DND-41 (cell line): Measurements from ENCODE around the gene SPATS2L.

Experiments
- ATAC-seq: fragments of 200-7000 bp; cut with Tn5 transposase; 3 replicates; pipeline ENCODE4 v1.9.1; 2021; ENCODE audit warnings: low read depth; ENCODE audit not compliant: insufficient read depth
- DNase-seq: peaks from one replicate; pipeline ENCODE4 v3.0.0-alpha.2; 2020
- H2AFZ ChIP-seq: 2 replicates; pipeline ENCODE4 v1.6.0; 2012; ENCODE audit warnings: low read depth, low read length
- H3K27ac ChIP-seq: 2 replicates; pipeline ENCODE4 v1.5.1; 2012; ENCODE audit warnings: low read length, inconsistent platforms
- H3K27me3 ChIP-seq: fragments of 200-600 bp; sonication (generic); 2 replicates; pipeline ENCODE4 v1.6.0; 2012; ENCODE audit warnings: low read length, mild to moderate bottlenecking, inconsistent platforms; ENCODE audit not compliant: insufficient read depth, poor library complexity
- H3K36me3 ChIP-seq: 2 replicates; pipeline ENCODE4 v1.5.1; 2012; ENCODE audit warnings: low read length, inconsistent platforms; ENCODE audit not compliant: insufficient read depth
- H3K4me1 ChIP-seq: 2 replicates; pipeline ENCODE4 v1.5.1; 2012; ENCODE audit warnings: mild to moderate bottlenecking, low read length; ENCODE audit not compliant: insufficient read depth
- H3K4me2 ChIP-seq: 2 replicates; pipeline ENCODE4 v1.6.0; 2012; ENCODE audit warnings: mild to moderate bottlenecking, moderate library complexity, low read length, inconsistent platforms; ENCODE audit not compliant: insufficient read depth
- H3K4me3 ChIP-seq, 2 experiments: fragments of 200-600 bp in 1 of 2; shearing (Covaris generic) in 1 of 2; 2 replicates each; pipeline ENCODE4 v1.5.1; 2012 to 2016; ENCODE audit warnings: inconsistent platforms in 2 of 2, low read length in 2 of 2, mild to moderate bottlenecking in 2 of 2, low read depth in 1 of 2, moderate library complexity in 1 of 2
- H3K79me2 ChIP-seq: 2 replicates; pipeline ENCODE4 v1.6.0; 2012; ENCODE audit warnings: low read length, inconsistent platforms; ENCODE audit not compliant: insufficient read depth
- H3K9ac ChIP-seq: 2 replicates; pipeline ENCODE4 v1.6.0; 2012; ENCODE audit warnings: low read depth, mild to moderate bottlenecking, inconsistent platforms, low read length, moderate library complexity
- H3K9me3 ChIP-seq: 2 replicates; pipeline ENCODE4 v1.5.1; 2012; ENCODE audit warnings: low read length, moderate library complexity, mild to moderate bottlenecking, inconsistent platforms; ENCODE audit not compliant: insufficient read depth, severe bottlenecking
- H4K20me1 ChIP-seq: 2 replicates; pipeline ENCODE4 v1.6.0; 2012; ENCODE audit warnings: low read length; ENCODE audit not compliant: insufficient read depth
- EZH2 ChIP-seq: IDR thresholded peaks from 3 replicates; pipeline ENCODE4 v1.6.1; 2012; ENCODE audit warnings: borderline replicate concordance, low read depth, mild to moderate bottlenecking, moderate library complexity, low read length, inconsistent platforms; ENCODE audit not compliant: severe bottlenecking
- TF ChIP-seq, protein P1 (sequence below): IDR thresholded peaks from 2 replicates; pipeline ENCODE4 v1.5.1; 2012; ENCODE audit warnings: borderline replicate concordance, low read length, moderate library complexity, mild to moderate bottlenecking; ENCODE audit not compliant: poor library complexity, severe bottlenecking; ENCODE audit errors: extremely low read depth

Gene SPATS2L

GRCh38 chr2:200383380-200384110 is 77.1 kb downstream of the SPATS2L start:
- Histone ChIP-seq H3K4me2 (peak overlapping the region; percentile 61), H2AFZ (peak overlapping the region; percentile 57), H3K36me3 (no peaks in the 10 kb centered on the region), H3K27me3 (no peaks in the 10 kb centered on the region), H3K27ac (no peak overlapping the region), H3K4me3 (peak overlapping the region in 1 of 2 experiments; percentile 16; a peak in 1 of 4 replicates), H3K79me2 (no peaks in the 10 kb centered on the region), H3K4me1 (peaks cover 11% of the 10 kb centered on the region; the same call in 1 of the 2 replicates), H3K9me3 (no peaks in the 10 kb centered on the region), H3K9ac (no peak overlapping the region), H4K20me1 (no peaks in the 10 kb centered on the region)
- ATAC-seq (peak; percentile 99), DNase-seq (no peak)
- TF ChIP-seq, protein P1, sequence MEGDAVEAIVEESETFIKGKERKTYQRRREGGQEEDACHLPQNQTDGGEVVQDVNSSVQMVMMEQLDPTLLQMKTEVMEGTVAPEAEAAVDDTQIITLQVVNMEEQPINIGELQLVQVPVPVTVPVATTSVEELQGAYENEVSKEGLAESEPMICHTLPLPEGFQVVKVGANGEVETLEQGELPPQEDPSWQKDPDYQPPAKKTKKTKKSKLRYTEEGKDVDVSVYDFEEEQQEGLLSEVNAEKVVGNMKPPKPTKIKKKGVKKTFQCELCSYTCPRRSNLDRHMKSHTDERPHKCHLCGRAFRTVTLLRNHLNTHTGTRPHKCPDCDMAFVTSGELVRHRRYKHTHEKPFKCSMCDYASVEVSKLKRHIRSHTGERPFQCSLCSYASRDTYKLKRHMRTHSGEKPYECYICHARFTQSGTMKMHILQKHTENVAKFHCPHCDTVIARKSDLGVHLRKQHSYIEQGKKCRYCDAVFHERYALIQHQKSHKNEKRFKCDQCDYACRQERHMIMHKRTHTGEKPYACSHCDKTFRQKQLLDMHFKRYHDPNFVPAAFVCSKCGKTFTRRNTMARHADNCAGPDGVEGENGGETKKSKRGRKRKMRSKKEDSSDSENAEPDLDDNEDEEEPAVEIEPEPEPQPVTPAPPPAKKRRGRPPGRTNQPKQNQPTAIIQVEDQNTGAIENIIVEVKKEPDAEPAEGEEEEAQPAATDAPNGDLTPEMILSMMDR: no peak
- TF ChIP-seq EZH2: no peak

DNA sequence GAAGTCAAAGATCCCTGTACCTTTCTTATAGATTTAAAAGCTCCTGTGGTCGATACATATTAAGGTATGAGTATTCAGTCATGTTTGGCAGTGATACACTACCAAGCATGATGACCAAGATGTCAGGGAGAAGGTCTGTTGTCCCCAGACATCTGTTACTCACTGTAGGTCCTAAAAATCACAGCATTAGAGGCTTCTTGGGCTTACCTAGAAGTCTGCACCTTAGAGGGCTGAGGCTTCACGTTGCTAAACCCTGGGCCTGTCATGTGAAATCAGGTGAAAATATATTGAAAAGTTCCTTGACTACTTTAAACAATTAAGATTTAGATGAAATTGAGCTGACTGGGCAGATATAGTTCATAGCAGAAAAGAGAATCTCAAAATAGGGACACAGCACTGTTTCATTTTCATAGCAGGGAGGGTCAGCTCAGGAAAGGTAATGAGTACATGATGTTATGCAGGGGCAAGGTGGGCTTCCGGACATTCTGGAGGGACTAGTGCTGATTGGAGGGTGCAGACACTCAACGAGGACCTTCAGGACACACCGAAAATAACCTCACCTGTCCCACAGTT is 78.7 kb downstream of the SPATS2L start:
- Histone ChIP-seq H3K79me2 (no peaks in the 10 kb centered on the region), H2AFZ (peak overlapping the region; percentile 51), H3K27ac (no peak overlapping the region), H3K4me1 (peaks cover 11% of the 10 kb centered on the region; the same call in 1 of the 2 replicates), H4K20me1 (no peaks in the 10 kb centered on the region), H3K9me3 (no peaks in the 10 kb centered on the region), H3K4me2 (no peak overlapping the region), H3K36me3 (no peaks in the 10 kb centered on the region), H3K4me3 (no peak overlapping the region), H3K27me3 (no peaks in the 10 kb centered on the region), H3K9ac (no peak overlapping the region)
- DNase-seq (no peak), ATAC-seq (no peak)
- TF ChIP-seq EZH2: no peak
- TF ChIP-seq, protein P1: no peak

DNA sequence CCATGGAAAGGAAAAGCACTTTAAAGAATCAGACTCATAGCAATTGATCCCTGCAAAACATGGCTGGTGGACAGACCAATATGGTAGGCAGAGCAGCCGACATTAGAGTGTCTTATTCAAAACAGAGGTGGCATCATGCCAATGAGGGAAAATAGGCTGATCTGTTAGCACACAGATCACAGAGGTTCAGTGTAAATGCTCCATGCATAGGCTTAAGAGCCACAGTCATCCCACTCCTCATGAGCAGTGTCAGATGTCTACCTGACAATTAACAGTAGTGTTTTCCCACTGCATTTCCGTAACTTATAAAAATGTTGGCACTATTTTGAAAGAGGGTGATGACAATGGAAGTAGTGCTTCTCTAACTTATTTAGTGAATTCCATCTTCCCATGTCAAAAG is 86.7 kb downstream of the SPATS2L start:
- Histone ChIP-seq H3K79me2 (no peaks in the 10 kb centered on the region), H3K4me3 (no peak overlapping the region), H3K27me3 (no peaks in the 10 kb centered on the region), H3K4me1 (no peaks in the 10 kb centered on the region), H4K20me1 (no peaks in the 10 kb centered on the region), H3K36me3 (no peaks in the 10 kb centered on the region), H3K9ac (no peak overlapping the region), H3K9me3 (no peaks in the 10 kb centered on the region), H3K27ac (no peak overlapping the region), H3K4me2 (no peak overlapping the region), H2AFZ (no peak overlapping the region)
- TF ChIP-seq EZH2: no peak
- TF ChIP-seq, protein P1: no peak
- DNase-seq: no peak
- no peak for ATAC-seq
